NB4 (cell line): ENCODE results near the gene RIIAD1.

ENCODE experiments used
- DNase-seq: peaks from one replicate; pipeline ENCODE4 v3.0.0; 2010; ENCODE audit warnings: low read depth
- H3K4me3 ChIP-seq: one replicate; pipeline ENCODE4 v1.5.1; 2011; ENCODE audit warnings: mild to moderate bottlenecking, low read depth, low read length, moderate library complexity
- CTCF ChIP-seq: IDR thresholded peaks from one replicate; pipeline ENCODE4 v1.5.1; 2012; ENCODE audit warnings: low read depth, low read length
- MAX ChIP-seq: IDR thresholded peaks from 2 replicates; pipeline ENCODE4 v1.6.1; 2011; ENCODE audit warnings: low read depth, low read length
- MYC ChIP-seq: IDR thresholded peaks from 2 replicates; pipeline ENCODE4 v1.6.1; 2011; ENCODE audit warnings: low read depth, low read length
- POLR2A ChIP-seq: IDR thresholded peaks from 2 replicates; pipeline ENCODE4 v1.6.1; 2011; ENCODE audit warnings: mild to moderate bottlenecking; ENCODE audit not compliant: insufficient read length; ENCODE audit errors: extremely low read depth

The RIIAD1 gene

GRCh38 chr1:151775894-151776664, 54.8 kb downstream of the RIIAD1 start:
- no peak overlapping the region for H3K4me3 ChIP-seq
- no peak for DNase-seq
- TF ChIP-seq MAX (no peak), CTCF (no peak), MYC (no peak), POLR2A (no peak)

- TF ChIP-seq MYC, result no peak
These were observed 55.3 kb downstream of the RIIAD1 start for GRCh38 chr1:151776665-151777062.

GRCh38 chr1:151777317-151777716, 56.0 kb downstream of the RIIAD1 start:
- H3K4me3 ChIP-seq, result no peak overlapping the region
- DNase-seq, result no peak
- TF ChIP-seq MYC (no peak), CTCF (no peak), POLR2A (no peak), MAX (no peak)

More at GRCh38 chr1:151776665-151777062, 55.3 kb downstream of the RIIAD1 start:
- no peak for DNase-seq
- H3K4me3 ChIP-seq, result no peak overlapping the region
